Measurements from ENCODE around the gene ZNF536. TPM values are rescaled to one million over a fixed set of nuclear protein-coding genes. Genes with fewer than 3 reads are reported as not detected.

Gene ZNF536
- total RNA-seq, 6 donors from 2014 or later, result 0.34 to 0.78 (median 0.71) TPM; not detected in 2

- DNase-seq (no peak), ATAC-seq (ENCODE audit: low FRiP score in 2 of 2) (no peak)
- H3K27ac ChIP-seq, result no peak overlapping the region
- no peaks in the 10 kb centered on the region for H3K4me1 ChIP-seq
- H3K4me3 ChIP-seq, result no peak overlapping the region
- H3K27me3 ChIP-seq, result no peaks in the 10 kb centered on the region
- H3K36me3 ChIP-seq, result no peaks in the 10 kb centered on the region
- no peak for TF ChIP-seq POLR2A (IDR thresholded peaks at IDR 0.05)
- TF ChIP-seq CTCF (IDR thresholded peaks at IDR 0.05), result no peak
- TF ChIP-seq POLR2AphosphoS5 (IDR thresholded peaks at IDR 0.05), result no peak
- no peak for TF ChIP-seq EP300 (IDR thresholded peaks at IDR 0.05)
- WGBS, 2 donors, result 81 to 83% methylated on average over 3 to 9 of the region's 9 CpGs
- H3K9me3 ChIP-seq, result no peaks in the 10 kb centered on the region
Measured at GRCh38 chr19:30559446-30559845, 187.3 kb downstream of the ZNF536 start.

- TF ChIP-seq POLR2AphosphoS5 (IDR thresholded peaks at IDR 0.05) (no peak), EP300 (IDR thresholded peaks at IDR 0.05) (no peak), CTCF (IDR thresholded peaks at IDR 0.05) (no peak), POLR2A (IDR thresholded peaks at IDR 0.05) (no peak)
- H3K4me1 ChIP-seq, result no peaks in the 10 kb centered on the region
- no peak overlapping the region for H3K4me3 ChIP-seq
- DNase-seq, result no peak
- 91 to 94% methylated on average over 8 of the region's 8 CpGs for WGBS, 2 donors
- ATAC-seq (ENCODE audit: low FRiP score in 2 of 2), result no peak
- H3K27ac ChIP-seq, result no peak overlapping the region
- H3K36me3 ChIP-seq, result no peaks in the 10 kb centered on the region
- H3K27me3 ChIP-seq, result no peaks in the 10 kb centered on the region
- H3K9me3 ChIP-seq, result no peaks in the 10 kb centered on the region
Measured at GRCh38 chr19:30562981-30563380, 190.8 kb downstream of the ZNF536 start.

- H3K27me3 ChIP-seq, result no peaks in the 10 kb centered on the region
- H3K9me3 ChIP-seq, result no peaks in the 10 kb centered on the region
- no peaks in the 10 kb centered on the region for H3K4me1 ChIP-seq
- no peak for DNase-seq
- ATAC-seq (ENCODE audit: low FRiP score in 2 of 2), result peak in 1 of 2 donors; percentile 13
- TF ChIP-seq CTCF (IDR thresholded peaks at IDR 0.05) (no peak), EP300 (IDR thresholded peaks at IDR 0.05) (no peak), POLR2A (IDR thresholded peaks at IDR 0.05) (no peak), POLR2AphosphoS5 (IDR thresholded peaks at IDR 0.05) (no peak)
- H3K27ac ChIP-seq, result no peak overlapping the region
- no peak overlapping the region for H3K4me3 ChIP-seq
- H3K36me3 ChIP-seq, result no peaks in the 10 kb centered on the region
- 75 to 95% methylated on average over 2 to 3 of the region's 3 CpGs for WGBS, 2 donors
Measured at GRCh38 chr19:30563691-30564090, 191.5 kb downstream of the ZNF536 start.

- H3K27me3 ChIP-seq, result no peaks in the 10 kb centered on the region
- no peaks in the 10 kb centered on the region for H3K36me3 ChIP-seq
- no peaks in the 10 kb centered on the region for H3K4me1 ChIP-seq
- no peak overlapping the region for H3K4me3 ChIP-seq
- no peak overlapping the region for H3K27ac ChIP-seq
- TF ChIP-seq POLR2AphosphoS5 (IDR thresholded peaks at IDR 0.05), result no peak
- TF ChIP-seq POLR2A (IDR thresholded peaks at IDR 0.05), result no peak
- TF ChIP-seq EP300 (IDR thresholded peaks at IDR 0.05), result no peak
- no peak for TF ChIP-seq CTCF (IDR thresholded peaks at IDR 0.05)
- H3K9me3 ChIP-seq, result no peaks in the 10 kb centered on the region
- WGBS, 2 donors, result 60 to 61% methylated on average over 8 to 11 of the region's 11 CpGs
- ATAC-seq (ENCODE audit: low FRiP score in 2 of 2) (no peak), DNase-seq (peak in 1 of 2 donors; percentile 43)
Measured at GRCh38 chr19:30564551-30565011, 192.4 kb downstream of the ZNF536 start.

GRCh38 chr19:30565636-30566035 is 193.5 kb downstream of the ZNF536 start:
- ATAC-seq (ENCODE audit: low FRiP score in 2 of 2), result no peak

More at GRCh38 chr19:30565636-30566035, 193.5 kb downstream of the ZNF536 start:
- WGBS, 2 donors, result 67 to 72% methylated on average over 5 of the region's 5 CpGs
- Histone ChIP-seq H3K36me3 (no peaks in the 10 kb centered on the region), H3K27ac (no peak overlapping the region), H3K4me1 (no peaks in the 10 kb centered on the region), H3K4me3 (no peak overlapping the region), H3K27me3 (no peaks in the 10 kb centered on the region), H3K9me3 (no peaks in the 10 kb centered on the region)
- no peak for DNase-seq
- TF ChIP-seq POLR2A (IDR thresholded peaks at IDR 0.05) (no peak), CTCF (IDR thresholded peaks at IDR 0.05) (no peak), EP300 (IDR thresholded peaks at IDR 0.05) (no peak), POLR2AphosphoS5 (IDR thresholded peaks at IDR 0.05) (no peak)
